SK-N-MC (cell line): Measurements from ENCODE around the gene SLC9A4.

Source experiments
- EZH2 ChIP-seq: fragments of 200-600 bp; sonication (generic); IDR thresholded peaks from one replicate; pipeline ENCODE4 v1.6.1; 2017; ENCODE audit warnings: antibody characterized with exemption
- FOXP2 ChIP-seq: optimal IDR thresholded peaks from 2 replicates; pipeline ENCODE3; 2011; ENCODE audit warnings: mild to moderate bottlenecking, moderate library complexity; ENCODE audit not compliant: insufficient read depth; ENCODE audit errors: extremely low read length, control extremely low read depth

- TF ChIP-seq EZH2 (no peak), FOXP2 (no peak)
Measured at GRCh38 chr2:102544182-102544581, 71.2 kb downstream of the SLC9A4 start.
